Inflammatory macrophage treated with lipopolysaccharide for 4 hours (primary cell): ENCODE measurements around the gene FAM83B.
"Not testable (repeated sequence)": the region's sequence is repeated elsewhere in the genome, so short reads cannot be mapped to it uniquely, and the experiment has no call there.

ENCODE experiments used
- DNase-seq: peaks from one replicate; pipeline ENCODE4 v3.0.0-alpha.2; 2020

FAM83B gene

DNA sequence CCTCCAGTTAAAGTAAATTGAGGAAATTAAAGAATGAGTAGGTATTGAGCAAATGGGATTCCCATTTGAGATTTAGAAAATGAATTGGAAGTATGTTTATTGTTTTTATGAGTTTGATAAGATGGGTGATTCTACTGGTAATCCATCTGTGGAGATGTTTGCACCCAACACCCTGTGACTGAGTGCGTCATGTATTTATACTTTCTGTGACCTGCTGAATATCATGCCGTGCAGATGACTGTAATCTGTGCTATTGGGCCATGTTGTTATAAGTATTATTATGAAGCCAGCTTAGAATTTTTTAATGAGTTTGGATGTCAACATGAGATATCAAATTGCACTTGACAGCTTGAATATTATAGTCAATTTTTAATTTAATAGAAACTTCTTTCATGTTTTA, 17.7 kb downstream of the FAM83B start:
- DNase-seq, result no peak

DNA sequence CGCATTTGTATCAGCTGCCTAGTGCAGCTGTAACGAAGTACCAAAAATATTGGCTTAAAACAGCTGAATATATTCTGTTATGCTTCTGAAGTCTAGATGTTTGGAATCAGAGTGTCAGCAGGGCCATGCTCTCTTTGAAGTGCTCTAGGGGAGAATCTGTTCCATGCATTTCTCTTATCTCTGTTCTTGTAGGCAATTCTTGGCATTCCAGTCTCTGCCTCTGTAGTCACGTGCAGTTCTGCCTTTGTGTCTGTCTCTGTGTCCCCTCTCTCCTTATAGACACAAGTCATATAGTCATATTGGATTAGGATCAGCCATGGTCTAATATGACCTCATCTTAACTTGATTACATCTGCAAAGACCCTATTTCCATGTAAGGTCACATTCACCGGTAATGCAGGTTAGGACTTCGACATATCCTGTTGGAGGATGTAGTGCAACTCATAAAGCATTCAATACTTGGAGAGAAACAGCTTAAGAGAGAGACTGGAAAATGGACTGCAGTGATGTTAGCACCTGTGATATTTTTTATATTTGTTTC, 18.6 kb downstream of the FAM83B start:
- DNase-seq, result no peak

DNA sequence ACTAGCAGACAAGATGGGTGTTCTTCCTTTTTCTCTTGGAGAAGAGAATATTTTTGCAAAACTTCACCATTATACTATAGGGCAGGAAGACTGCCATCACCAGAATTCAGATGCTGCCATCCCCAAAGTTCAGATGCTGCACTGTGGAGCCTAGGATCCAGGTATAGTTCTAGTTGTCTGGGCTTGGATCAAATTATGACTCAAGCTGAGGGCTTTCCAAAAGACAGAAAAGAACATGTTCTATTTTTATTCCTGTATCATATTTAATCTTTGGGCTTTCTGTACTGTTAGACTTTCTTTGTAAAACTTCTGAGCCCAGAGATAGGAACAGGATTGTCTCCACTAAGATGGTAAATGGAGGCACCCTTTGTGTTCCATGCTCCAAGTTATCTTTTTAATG, 22.0 kb downstream of the FAM83B start:
- no peak for DNase-seq

DNA sequence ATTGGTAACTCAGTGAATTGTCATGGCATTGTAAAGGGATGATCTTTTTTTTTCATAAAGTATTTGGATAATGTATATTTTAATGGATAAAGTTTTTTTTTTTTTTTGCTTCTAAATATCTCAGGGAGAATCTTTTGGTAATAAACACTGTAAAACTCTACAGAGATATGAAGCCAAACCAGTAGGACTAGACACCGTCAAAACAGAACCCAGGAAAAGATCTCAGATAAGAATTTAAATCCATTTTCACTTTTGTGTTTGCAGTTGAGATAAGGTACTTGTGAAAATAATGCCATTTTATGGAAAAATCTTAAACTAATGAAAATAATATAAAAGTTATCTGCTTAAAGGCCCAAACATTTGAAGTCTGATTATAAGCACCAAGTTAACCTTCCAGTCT, 27.0 kb downstream of the FAM83B start:
- DNase-seq, result no peak

DNA sequence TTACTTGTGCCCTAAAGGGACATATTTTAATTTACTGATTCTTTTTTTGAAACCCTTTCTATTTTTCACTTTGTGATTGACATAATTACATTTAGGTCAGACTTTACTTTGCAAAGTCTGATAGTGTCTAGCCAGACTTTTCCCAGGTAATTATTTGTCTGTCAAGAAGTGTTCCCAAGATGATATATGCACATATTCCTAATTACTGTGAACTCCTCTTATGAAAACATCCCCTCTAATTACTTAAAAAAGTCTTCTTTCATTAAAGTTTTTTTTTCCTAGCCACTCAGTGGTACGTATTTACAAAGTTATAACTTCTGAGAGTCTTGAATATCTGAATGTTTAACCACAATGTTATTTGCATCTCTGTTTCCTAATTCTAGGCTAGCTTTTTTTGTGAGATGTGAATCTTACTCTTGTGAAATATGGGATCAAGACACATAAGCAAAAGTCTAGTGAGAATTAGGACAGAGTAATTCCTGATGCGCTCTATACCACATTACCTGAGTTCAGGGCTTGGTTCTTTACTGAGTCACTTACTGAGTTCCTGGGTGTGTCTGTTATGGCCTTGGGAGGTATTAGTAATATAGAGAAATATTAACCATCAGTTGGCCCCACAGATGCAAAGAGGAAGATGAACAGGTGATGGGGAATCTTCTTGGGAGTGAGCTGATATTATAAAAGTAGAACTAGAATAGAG, 27.9 kb downstream of the FAM83B start:
- DNase-seq, result no peak

DNA sequence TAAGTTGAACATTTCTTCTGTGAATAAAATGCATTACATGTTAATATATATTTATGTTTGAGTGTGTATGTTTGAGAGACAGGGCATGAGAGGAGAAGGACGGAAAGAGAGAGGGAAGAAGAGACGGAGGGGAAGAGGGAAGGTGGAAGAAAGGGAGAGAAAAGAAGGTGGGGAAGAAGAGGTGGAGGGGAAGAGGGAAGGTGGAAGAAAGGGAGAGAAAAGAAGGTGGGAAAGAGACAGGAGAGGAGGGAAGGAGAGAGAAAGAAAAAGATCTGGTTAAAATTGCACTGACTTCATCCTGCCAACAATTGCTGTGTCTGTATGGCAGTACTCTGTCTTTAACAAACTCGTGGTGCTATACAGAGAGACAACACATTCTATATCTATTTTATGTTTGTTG, 29.0 kb downstream of the FAM83B start:
- no peak for DNase-seq

DNA sequence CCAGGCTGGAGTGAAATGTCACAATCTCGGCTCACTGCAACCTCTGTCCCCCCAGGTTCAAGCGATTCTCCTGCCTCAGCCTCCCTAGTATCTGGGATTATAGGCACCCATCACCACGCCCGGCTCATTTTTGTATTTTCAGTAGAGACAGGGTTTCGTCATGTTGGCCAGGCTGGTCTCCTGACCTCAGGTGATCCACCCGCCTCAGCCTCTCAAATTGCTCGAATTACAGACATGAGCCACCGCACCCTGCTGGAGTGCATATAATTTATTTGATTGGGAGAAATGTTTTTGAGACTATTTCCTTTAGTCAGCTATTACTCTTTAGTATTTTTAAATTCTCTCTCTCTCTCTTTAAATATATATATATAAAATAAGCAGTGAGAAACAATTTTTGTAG, 29.8 kb downstream of the FAM83B start:
- DNase-seq, result no peak

DNA sequence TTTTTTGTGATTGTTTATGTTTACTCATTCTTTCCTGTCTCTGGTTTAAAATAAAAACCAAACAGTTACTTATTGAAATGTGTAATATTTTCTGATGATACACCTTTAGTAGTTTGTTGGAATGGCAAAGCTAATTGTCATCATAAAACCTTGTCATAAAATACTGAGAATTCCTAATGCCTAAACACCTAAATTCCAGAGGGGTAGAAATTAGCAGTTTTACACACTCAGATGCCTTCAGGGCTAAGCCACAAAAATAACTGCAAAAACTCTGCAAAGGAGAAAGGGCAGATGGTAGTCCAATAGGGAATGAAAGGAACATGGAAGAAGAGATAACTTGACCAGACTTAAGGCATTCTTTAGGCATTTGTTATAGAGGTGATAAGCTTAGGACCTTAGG, 30.3 kb downstream of the FAM83B start:
- no peak for DNase-seq

DNA sequence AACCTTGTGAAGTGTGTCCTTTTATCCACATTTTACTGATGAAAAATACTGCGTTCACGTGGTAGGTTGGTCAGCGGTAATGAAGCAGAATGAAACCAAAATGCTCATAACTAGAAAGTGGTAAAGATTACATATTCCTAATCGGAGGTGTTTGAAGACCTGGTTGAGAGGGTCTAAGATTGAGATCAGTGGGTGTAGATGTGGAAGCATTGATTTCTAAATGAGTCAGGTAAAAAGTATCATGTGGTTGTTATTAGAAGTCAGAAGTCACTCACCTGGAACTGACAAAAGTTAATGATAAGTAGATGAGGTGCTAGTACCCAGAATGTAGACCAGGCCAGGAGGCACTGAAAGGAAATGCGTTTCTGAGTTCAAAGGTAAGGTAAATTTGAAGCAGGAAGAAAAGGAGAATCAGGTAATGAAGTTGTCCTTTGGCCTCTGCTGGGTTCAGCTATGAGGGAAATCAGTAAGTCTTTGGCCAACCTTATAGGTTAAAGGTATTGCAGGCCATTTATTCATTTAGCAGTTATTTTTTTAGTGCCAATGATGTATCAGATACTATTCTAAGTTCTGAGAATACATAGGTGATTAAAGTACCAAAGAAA, 31.2 kb downstream of the FAM83B start:
- no peak for DNase-seq

DNA sequence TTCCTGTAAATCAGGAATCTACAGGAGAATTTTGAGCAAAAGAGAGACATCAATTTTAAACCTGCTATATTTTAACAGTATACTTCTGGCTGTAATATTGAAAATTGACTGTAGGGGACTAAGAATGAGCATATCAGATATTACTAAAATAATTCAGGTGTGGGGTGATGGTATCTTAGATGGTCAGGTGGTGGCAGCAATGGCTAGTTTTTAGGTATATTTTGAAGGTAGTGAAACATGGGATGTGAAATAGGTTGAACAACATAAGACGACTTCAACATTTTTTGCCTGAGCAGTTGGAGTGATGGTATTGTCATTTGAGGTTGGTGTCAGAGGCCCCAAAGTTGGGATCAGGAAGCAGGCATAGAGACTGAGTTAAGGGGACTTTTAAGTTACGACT, 32.1 kb downstream of the FAM83B start:
- no peak for DNase-seq

DNA sequence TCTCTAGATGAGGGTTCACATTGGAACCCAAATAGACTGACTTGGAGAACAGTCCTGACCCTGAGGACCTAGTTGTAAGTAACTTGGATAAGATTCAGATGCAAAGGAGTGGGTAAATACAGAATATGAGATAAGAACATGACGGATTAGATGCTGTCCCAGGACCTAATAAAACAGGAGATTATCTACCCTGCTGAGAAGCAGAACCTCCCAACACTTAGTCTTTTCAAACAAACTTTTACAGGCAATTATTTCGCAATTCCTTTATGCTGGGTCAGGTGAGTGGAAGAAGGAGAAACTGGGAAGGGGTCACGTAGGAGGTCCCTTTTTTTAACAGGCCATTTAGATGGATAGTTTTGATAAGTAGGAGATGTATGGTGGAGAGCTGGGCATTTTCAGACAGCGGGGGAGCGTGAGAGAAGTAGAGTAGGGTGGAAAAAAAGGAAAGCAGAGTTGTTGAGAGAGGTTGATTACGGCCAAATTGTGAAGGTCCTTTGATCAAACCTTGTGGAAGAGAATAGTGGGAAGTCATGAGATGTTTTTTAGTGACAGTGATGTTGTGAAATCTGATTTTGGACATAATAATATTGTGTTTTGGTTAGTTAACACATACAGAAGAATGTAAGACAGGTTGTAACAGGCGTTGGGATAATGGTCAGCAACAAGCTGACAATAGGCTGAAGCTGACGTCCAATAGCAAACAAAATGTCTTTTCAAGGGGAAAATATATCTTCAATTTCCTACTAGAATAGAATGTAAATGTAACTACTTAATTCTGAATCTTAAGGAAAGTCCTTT, 32.8 kb downstream of the FAM83B start:
- no peak for DNase-seq

DNA sequence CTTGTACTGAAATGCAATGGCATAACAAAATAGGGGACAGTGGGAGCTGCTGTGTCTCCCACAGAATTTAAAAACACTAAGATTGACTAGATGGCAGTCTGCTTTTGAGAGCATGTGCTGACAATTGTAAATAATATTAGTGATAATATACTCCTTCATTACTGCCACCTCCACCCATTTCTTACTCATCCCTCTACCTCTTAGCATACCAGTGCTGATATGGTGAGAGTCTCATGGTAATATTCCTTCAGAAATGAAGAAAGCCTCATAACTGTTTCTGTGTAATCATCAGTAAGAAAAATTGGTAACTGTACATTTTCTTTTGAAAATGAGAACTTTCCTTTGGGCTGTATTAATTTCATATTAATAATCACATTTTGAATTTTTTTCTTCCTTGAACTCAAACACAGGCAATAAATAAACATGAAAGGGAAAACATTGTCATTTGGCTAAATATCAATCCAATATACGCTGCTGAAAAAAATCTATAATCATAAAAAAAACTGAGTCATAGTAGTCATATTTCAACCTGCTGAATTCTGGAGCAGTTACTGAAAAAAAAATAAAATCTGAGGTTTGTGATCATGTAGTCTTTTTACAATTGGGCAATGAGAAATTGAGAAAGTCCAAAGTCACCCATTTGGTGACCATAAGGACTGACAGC, 34.6 kb downstream of the FAM83B start:
- DNase-seq, result no peak

DNA sequence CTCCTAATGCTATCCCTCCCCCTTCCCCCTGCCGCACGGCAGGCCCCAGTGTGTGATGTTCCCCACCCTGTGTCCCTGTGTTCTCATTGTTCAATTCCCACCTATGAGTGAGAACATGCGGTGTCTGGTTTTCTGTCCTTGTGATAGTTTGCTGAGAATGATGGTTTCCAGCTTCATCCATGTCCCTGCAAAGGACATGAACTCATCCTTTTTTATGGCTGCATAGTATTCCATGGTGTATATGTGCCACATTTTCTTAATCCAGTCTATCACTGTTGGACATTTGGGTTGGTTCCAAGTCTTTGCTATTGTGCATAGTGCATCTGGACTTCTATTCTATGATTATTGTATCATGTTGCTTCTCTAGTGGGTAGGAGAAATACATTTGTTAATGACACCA, 35.3 kb downstream of the FAM83B start:
- not testable (repeated sequence) for DNase-seq

DNA sequence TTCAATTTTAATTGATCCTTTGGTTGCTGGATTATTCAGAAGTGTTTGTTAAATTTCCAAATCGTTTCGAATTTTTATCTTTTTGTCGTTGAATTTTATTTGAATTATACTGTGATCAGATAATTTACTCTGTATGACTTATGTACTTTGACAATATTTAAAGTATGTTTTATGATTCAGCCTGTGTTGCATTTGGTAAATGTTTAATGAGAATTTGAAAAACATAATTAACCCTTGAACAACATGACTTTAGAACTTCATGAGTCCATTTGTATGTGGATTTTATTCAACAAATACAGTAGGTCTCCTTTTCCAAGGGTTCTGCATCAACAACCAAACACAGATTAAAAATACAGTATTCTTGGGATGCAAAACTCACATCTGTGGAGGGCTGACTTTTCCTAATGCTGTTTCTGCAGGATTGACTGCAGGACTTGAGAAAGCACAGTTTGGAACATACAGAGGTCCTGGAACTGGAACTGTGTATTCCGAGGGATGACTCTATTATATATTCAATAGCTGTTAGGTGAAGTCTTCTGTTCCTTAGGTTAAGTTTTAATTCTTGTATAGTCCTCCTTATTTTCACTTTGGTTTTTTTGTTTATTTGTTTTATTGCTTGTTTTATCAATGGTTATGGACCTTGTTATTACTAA, 40.5 kb downstream of the FAM83B start:
- DNase-seq, result no peak

DNA sequence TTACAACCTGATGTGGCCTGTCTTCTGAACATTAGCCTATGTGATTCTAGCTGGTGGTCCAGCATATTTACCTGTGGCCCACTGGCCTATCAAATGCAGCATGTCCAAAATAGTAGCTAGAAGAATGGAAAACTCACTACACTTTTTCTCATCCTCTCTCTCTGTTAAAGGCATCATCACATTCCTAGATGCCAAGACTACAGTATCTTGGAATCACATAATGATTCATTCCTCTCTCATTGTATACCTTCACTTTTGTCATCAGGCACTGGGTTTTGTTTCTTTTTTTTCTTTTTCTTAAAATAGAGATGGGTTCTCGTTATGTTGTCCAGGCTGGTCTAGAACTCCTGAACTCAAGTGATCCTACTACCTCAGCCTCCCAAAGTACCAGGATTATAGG, 45.0 kb downstream of the FAM83B start:
- DNase-seq, result no peak

DNA sequence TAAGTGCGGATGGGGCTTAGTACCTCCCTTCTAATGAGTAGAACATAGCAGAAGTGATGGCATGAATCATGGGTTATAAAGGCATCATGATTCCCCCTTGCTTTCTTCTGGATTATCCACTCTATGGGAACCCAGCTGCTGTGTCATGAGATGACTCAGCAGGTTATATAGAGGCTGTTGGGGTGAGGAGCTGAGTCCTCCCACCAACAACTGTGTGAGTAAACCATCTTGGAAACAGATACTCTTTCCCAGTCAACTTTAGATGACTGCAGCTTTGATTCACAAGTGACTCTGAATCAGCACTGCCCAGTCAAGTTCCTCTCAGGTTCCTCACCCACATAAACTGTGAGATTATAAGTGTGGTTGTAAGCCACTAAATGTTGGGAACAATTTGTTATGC, 46.3 kb downstream of the FAM83B start:
- DNase-seq, result peak; percentile 1

DNA sequence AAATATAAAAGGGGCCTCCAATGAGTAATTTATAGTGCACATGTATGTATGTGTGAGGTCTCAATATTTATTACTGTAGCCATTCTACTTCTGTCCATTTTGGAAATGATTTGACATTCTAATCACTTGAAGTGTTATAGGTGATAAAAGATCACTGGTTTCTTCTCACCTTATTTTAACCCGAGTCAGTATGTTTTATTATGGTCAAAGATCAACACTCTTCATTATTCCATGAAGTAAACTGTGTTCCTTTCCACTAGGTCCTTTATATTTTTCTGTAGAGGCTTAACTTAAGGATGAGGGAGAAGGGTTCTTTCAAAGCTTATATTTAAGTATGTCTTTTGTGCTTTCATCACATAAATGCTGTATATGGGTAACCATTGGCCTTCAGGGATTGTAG, 47.2 kb downstream of the FAM83B start:
- DNase-seq, result no peak

DNA sequence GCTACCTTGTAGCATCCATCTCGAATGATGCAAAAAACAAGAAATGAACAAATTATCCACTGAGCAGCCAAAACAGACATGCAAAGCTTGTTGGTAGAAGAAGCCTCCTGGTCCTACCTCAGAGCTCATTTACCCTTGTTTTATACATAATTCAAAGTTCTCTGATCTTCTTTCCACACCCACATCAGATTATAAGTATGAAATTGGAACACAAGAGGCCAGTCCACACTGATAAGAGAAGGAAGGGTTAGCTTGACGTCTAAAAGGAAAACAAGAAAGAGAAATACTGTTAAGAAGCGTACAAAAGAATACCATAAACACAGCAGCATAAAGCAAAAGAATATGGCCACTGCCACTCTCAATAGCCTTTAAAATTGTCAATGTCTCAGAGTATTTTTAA, 49.7 kb downstream of the FAM83B start:
- no peak for DNase-seq

DNA sequence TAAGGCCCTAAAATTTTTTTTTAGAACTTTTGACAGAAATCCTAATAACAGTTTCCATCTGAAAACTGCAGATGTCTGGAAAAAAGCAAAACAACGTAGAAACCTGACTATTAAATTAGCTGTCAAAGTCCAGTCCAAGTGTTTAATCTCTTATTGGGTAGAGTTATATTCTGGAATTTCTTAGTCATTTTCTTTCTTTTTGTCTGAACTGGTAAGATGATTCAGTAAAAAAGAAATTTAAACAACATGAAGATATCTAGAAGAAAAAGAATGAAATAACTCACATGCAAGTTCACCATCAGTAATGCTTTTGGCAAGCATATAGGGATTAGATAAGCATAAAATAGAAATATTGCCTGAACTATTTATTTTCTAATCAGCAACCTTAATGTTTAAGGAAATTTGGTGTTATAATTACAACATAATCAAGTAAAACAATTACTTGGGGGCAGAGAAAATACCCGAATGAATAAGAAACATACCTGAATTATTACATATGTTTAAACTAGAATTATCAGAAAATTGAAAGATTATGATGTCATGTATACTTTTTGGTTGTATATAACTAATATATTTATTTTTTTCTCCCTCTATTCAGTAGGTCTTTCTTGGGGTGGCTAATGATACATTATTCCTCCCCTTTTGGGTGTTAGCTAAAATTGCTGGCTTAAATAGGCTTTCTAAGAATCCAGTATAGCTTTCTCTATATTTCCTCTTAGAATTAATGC, 51.1 kb downstream of the FAM83B start:
- no peak for DNase-seq

DNA sequence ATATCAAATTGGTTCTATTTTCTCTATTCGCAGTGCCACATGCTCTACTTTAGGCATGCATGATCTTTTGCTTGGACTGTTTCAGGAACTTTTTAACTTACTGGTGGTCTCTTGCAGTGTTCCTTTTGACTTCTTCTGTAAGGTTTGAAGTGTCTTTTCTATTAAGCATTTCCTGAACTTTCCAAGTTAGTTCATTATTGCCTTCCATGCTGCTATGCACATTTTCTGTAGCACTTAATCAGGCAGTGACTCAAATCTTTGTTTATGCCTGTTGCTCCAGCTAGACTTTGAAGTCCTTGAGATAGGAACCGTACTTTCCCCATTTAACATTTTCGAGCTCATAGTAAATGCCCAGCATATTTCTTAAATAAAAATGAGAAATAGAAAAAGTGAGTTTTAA, 52.2 kb downstream of the FAM83B start:
- no peak for DNase-seq

DNA sequence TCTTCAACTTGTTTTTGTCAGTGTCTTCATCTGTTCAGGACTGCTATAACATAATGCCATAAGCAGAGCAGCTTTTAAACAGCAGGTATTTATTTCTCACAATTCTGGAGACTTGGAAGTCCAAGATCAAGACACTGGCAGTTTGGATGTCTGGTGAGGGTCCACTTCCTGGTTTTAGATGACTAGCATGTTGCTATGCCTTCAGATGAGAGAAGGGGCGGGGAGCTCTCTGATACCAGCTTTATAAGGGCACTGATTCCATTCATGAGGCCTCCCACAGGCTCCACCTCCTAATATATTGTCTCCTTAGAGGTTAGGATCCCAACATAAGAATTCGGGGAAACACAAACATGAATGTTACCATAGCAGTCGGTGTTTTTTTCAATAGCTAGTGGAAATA, 52.9 kb downstream of the FAM83B start:
- no peak for DNase-seq

DNA sequence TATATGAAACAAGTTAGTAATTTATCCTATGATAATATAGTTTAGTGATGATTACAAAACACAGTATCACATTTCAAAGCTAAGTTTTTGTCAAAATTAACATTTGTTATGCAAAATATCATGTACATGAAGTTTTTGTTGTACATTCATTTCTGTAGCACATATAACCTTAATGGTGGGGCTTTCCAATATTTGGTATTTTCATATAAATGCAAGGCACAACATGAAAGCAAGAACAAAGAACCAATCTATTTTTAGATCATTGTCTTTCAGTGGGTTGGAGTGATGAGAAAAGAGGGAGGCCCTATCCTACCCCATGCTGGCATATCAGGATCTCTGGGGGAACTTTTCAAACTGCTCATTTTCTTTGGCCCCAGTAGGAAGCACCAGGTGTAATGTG, 53.4 kb downstream of the FAM83B start:
- no peak for DNase-seq
